HG03457 (cell line): Measurements from ENCODE around the gene DTNB.

Experiments used
- ATAC-seq: cut with Tn5 transposase; IDR thresholded peaks from one replicate; pipeline ENCODE4 v1.9.1; 2021; ENCODE audit warnings: moderate number of reproducible peaks; ENCODE audit not compliant: unreplicated experiment

The DTNB gene

GRCh38 chr2:25375371-25375988, 297.9 kb downstream of the DTNB start:
- no peak for ATAC-seq

DNA sequence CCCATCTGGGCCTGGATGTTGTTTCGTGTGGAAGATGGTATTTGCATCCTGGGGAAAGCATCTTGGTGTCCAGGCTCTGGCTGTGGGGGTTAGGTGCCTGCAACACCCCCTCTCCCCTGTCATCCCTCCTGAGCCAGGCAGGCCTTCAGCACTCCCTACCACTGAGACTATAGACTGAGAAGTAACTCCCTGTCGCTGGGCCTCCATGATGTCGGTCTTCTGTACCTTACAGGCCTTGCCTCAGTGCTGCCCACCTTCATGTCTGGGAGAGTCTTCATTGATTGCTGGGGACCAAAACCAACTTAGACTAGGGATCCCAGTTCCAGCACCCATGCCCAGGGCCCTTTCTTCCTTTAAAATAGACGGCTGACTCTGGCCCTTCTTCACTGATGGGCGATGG, 298.6 kb downstream of the DTNB start:
- no peak for ATAC-seq

GRCh38 chr2:25374411-25374810, 299.0 kb downstream of the DTNB start:
- no peak for ATAC-seq

DNA sequence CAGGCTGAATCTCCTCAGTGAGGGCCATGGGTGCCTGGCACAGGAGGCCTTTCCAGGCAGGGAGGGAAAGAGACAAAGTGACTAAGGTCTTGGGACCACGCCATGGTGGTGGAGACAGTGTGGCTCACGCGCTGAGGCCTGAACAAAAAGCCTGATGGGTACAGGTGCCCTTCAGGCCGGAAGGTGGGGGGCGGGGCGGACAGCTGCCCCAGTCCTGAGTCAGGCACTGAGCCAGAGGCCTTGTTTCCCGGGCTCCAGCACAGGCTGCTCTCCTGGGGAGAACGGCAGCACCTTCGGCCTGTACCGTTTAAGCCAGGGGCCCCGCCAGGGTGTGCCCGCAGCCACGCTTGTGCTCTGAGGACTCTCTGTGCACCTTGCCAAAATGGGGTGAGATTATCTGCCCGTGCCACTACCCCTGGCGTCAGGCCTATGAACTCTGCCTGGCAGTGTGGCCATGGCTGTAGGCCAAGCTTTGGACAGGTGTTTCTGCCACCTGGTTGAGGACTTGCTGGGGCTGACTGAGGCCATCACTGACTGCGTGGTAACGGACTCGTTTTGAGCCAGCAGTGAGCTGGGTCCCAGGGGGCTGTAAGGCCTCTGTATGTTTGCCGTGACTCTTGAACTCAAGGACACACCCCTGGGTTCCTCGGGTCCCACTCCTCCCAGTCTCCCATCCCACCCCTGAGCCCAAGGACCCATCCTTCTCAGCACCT, 300.0 kb downstream of the DTNB start:
- no peak for ATAC-seq

DNA sequence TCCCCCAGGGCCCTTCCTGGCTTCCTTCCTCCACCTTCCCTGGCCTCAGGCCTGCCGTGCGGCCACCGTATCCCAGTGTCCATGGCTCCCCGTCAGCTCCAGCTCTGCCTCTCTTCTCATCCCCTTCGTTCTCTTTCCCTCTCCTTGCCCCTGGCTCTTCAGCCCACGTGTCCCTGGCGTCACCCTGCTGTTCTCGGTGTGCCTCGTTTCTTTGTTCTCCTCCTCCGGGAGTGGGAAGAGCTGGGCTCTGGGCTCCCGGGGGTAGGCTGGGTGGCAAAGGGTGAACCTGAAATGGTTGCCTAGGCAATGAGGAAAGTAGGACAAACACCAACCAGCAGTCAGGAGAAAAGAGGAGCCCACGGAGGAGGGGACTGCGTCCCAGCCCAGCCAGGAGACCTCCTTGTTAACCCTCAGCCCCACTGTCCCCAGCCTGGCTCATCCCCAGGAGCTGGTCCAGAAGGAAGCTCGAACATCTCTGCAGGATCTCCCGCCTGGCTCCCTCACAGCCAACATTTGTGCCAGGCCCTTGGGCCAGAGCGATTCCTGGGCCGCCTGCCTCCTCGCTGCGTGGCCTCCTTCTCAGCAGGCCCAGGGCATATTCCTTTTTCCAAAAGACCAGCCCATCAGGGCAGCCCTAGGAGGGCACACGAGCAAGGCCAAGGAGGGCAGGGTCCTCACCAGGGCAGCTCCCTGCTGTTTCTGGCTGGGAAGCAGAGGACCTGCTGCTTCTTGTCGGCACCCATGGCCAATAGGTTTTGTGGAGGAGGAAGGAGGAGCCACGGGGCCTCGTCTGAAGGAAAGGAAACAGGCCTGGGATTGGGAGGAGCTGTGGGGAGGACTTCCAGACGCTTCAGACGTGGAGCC, 300.7 kb downstream of the DTNB start:
- no peak for ATAC-seq

- no peak for ATAC-seq
Measured at GRCh38 chr2:25371253-25372241, 301.8 kb downstream of the DTNB start.

- ATAC-seq = no peak
Measured at GRCh38 chr2:25369876-25370275, 303.5 kb downstream of the DTNB start.

- no peak for ATAC-seq
Measured at GRCh38 chr2:25369439-25369838, 303.9 kb downstream of the DTNB start.

DNA sequence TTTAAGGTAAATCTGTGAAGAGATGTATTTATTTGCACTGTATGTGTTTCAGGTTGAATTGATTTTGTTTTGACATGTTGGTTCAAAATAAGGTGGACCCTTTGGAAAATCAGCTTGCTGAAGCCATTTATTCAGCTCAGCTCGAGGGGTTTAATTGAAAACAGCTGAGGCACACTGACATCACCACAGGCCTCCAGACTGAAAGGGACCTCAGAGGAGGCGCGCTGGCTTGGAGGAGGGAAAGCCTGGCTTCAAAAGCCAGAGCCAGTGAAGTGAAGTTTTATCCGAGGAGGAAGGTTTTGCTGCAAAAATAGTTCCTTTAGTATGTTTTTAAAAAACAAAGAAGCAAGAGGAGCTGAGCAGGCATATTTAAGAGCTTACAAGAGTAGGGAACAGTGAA, 304.7 kb downstream of the DTNB start:
- no peak for ATAC-seq

GRCh38 chr2:25367296-25367695, 306.1 kb downstream of the DTNB start:
- no peak for ATAC-seq

GRCh38 chr2:25366629-25367028, 306.7 kb downstream of the DTNB start:
- ATAC-seq = no peak

- no peak for ATAC-seq
Measured at GRCh38 chr2:25365241-25365640, 308.1 kb downstream of the DTNB start.

GRCh38 chr2:25363733-25364132, 309.6 kb downstream of the DTNB start:
- ATAC-seq = no peak

DNA sequence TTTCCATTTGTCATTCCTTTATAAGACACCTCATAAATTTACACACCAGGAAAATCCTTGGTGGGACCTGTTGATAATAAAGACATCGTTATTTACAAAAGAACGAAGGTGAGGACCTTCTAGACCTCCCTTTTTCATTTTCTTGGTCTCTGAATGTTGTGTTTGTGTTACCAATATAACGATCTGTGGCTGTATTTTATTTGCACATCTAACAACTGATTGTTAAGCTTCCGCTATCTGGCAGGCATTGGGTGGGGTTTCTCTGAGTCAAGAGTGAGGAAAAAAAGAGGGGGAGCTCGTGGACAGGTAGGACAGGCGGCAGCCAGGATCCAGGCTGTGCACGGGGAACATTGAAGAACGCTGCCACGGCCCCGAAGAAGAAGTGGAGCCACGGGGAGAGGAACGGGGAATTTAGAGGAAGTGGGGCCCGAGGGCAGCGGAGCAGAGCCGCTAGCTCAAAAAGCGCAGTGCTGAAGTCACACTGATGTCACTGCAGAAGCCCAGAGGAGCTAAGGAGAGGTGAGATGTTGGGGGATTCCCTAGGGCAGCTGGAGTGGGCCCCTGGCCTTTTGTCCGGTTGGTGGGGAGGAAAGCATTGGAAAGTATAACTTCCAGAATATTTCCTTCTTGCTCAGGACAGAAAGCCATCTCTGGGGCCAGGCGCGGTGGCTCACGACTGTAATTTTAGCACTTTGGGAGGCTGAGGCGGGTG, 310.8 kb downstream of the DTNB start:
- peak; percentile 45 for ATAC-seq

DNA sequence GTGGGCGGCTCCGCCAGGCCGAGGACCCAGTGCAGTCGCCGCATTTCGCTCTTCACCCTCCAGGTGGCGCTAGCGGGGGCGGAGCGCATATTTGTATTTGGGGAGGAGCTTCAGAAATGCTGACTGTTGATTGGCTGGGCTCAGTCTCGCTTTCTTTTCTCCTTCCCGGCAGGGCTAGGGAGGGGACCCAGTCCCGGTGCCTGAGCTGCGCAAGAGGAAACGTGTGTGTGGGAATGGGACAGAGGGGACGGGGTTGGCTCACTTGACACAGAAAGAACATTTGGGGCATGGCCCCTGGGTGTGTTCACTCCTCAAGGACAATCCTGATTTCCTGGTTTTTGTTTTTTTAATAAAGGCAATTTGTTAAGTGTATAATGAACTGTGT, 311.3 kb downstream of the DTNB start:
- peak; percentile 75 for ATAC-seq

DNA sequence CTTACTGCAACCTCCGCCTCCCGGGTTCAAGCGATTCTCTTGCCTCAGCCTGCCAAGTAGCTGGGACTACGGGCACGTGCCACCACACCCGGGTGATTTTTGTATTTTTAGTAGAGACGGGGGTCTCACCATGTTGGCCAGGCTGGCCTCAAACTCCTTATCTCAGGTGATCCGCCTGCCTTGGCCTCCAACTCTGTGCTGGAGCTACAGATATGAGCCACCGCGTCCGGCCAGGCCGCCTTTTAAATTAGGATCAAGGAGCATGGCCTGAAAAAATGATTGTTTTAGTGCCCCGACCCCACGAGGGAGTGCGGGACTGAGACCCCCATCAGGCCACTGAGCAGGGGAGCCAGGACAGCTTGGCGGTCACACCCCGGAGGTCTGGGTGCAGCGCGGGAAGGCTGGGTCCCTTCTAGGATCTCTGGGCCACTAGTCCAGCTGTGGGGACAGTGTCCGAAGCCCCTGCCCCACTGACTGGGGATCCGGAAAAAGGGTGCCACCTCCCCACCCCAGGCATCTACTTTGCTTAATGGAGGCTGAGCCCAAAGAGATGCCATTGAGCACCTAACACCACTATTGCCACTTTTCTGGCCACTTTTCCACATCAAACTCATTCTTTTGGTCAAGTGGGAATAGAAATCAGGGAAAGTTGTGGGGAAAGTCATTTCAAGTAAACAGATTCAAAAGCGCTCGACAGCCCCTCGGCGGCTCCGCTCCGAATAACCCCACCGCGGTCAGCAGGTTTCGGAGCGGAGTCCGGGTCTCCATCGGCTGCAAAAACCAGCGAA, 311.9 kb downstream of the DTNB start:
- ATAC-seq = no peak

GRCh38 chr2:25358836-25359235, 314.5 kb downstream of the DTNB start:
- ATAC-seq = no peak

GRCh38 chr2:25358249-25358815, 315.0 kb downstream of the DTNB start:
- no peak for ATAC-seq

DNA sequence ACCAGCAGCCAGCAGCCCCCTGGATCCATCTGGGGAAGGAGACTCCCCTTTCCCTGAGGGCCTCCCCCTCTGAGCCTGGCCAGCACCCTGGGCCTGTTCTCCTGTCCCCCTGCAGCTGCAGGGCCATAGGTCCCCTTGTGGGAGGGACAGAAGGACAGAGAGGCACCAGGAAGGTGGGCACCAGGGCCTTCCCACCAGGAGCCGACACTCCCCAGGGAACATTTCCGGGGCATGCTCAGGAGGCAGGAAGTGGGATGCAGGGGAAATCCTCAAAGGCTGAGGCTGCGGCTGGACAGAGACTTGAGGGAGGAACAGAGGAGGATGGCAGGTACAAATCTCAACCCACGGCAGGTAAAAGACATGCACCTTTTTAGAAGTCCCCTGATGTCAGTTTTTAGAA, 317.3 kb downstream of the DTNB start:
- no peak for ATAC-seq
